K562 (cell line): ENCODE results near the gene MYO18A. TPM values are rescaled to one million over a fixed set of nuclear protein-coding genes. Genes with fewer than 3 reads are reported as not detected.

ENCODE experiments used
- ATAC-seq: fragments of 200-7000 bp; cut with Tn5 transposase; 3 replicates; pipeline ENCODE4 v1.9.1; 2020; ENCODE audit warnings: moderate library complexity
- BruUV-seq: library from RNA; stranded (reverse); fragments of 400-500 nt; replicated peaks from 2 replicates; lab custom pipeline; 2021; lab: Mats Ljungman, UMichigan
- CTCF ChIA-PET: fragments of 300-600 bp; formaldehyde crosslinking; extraction: SDS; loops from one replicate; lab custom pipeline; 2021; ENCODE audit warnings: low intra/inter-chr PET ratio; lab: Yijun Ruan, JAX
- POLR2A ChIA-PET: fragments of 300-600, 350-650 bp; sonication (Branson Sonifier 250); formaldehyde crosslinking; extraction: SDS; loops from one replicate; lab custom pipeline; 2021; ENCODE audit warnings: antibody characterized with exemption, inconsistent platforms; lab: Yijun Ruan, JAX
- DNase-seq, 4 experiments: peaks; one replicate each; pipeline versions ENCODE4 v3.0.0 to v3.0.0-alpha.2; 2011 to 2018; ENCODE audit warnings: low spot score in 3 of 4, mixed read lengths in 3 of 4; ENCODE audit errors: extremely low read depth in 1 of 4
- FAIRE-seq: peaks from 2 replicates; lab custom pipeline; 2011; peaks lifted over from hg19 to GRCh38; lab: Jason Lieb, UNC
- H2AFZ ChIP-seq: 2 replicates; pipeline ENCODE4 v1.6.0; 2011; ENCODE audit warnings: low read depth, low read length, control low read depth, inconsistent platforms
- H3K27ac ChIP-seq: fragments of 200-600 bp; 3 replicates; pipeline ENCODE4 v1.8.0; 2011; ENCODE audit warnings: low read depth, mild to moderate bottlenecking, control low read depth, inconsistent platforms, low read length, moderate library complexity, mixed read lengths; ENCODE audit errors: extremely low read depth
- H3K27me3 ChIP-seq, 2 experiments: fragments of 300-600 bp in 1 of 2; 2 replicates in 1 of 2; 3 replicates in 1 of 2; pipeline versions ENCODE4 v1.6.0 to v1.8.0; 2011; ENCODE audit warnings: inconsistent platforms in 2 of 2, low read length in 2 of 2, mild to moderate bottlenecking in 1 of 2, mixed read lengths in 1 of 2, moderate library complexity in 1 of 2; ENCODE audit not compliant: control insufficient read depth in 2 of 2, insufficient read depth in 2 of 2
- H3K36me3 ChIP-seq: fragments of 300-600 bp; 3 replicates; pipeline ENCODE4 v1.8.0; 2011; ENCODE audit warnings: mild to moderate bottlenecking, low read length, inconsistent platforms; ENCODE audit not compliant: control insufficient read depth, insufficient read depth
- H3K4me1 ChIP-seq, 2 experiments: fragments of 200-600 bp in 1 of 2; replicated peaks in 1 of 2; 2 replicates in 1 of 2; 3 replicates in 1 of 2; pipeline versions ENCODE4 v1.5.1 to v1.8.0; 2011; ENCODE audit warnings: inconsistent platforms in 2 of 2, low read length in 2 of 2, mild to moderate bottlenecking in 1 of 2, mixed read lengths in 1 of 2, moderate library complexity in 1 of 2; ENCODE audit not compliant: control insufficient read depth in 2 of 2, insufficient read depth in 2 of 2
- H3K4me2 ChIP-seq: 2 replicates; pipeline ENCODE4 v1.6.1; 2011; ENCODE audit warnings: low read length, control low read depth, inconsistent platforms, mixed read lengths; ENCODE audit not compliant: insufficient read depth
- H3K4me3 ChIP-seq: fragments of 200-600 bp; sonication (generic), shearing (Covaris generic); 2 replicates; pipeline ENCODE4 v1.5.1; 2016; ENCODE audit warnings: control low read depth, inconsistent platforms
- H3K79me2 ChIP-seq: fragments of 200-600 bp; 3 replicates; pipeline ENCODE4 v1.8.0; 2011; ENCODE audit warnings: low read length, inconsistent platforms; ENCODE audit not compliant: control insufficient read depth, insufficient read depth
- H3K9ac ChIP-seq, 2 experiments: 2 replicates each; pipeline versions ENCODE4 v1.6.0 to v1.6.1; 2011; ENCODE audit warnings: low read depth in 2 of 2, low read length in 2 of 2, control low read depth in 1 of 2, inconsistent platforms in 1 of 2, mild to moderate bottlenecking in 1 of 2, mixed read lengths in 1 of 2; ENCODE audit not compliant: insufficient read depth in 1 of 2
- H3K9me1 ChIP-seq: one replicate; pipeline ENCODE4 v1.6.0; 2011; ENCODE audit warnings: inconsistent platforms, mild to moderate bottlenecking, low read length, moderate library complexity; ENCODE audit not compliant: control insufficient read depth, insufficient read depth
- H3K9me3 ChIP-seq: replicated peaks from 2 replicates; pipeline ENCODE4 v1.5.1; 2011; ENCODE audit warnings: low read depth, low read length, inconsistent platforms; ENCODE audit not compliant: control insufficient read depth, insufficient read depth
- H4K20me1 ChIP-seq: replicated peaks from 2 replicates; pipeline ENCODE4 v1.6.1; 2011; ENCODE audit warnings: low read length, inconsistent platforms, mixed read lengths; ENCODE audit not compliant: control insufficient read depth, insufficient read depth
- CAMTA2 ChIP-seq: fragments of 250-450 bp; sonication (Bioruptor Pico); conservative IDR thresholded peaks from 2 replicates; pipeline ENCODE4 v1.5.1; 2022
- MED1 ChIP-seq: sonication (generic); formaldehyde crosslinking; IDR thresholded peaks from 2 replicates; pipeline ENCODE4 v1.8.1; 2023; ENCODE audit warnings: missing genetic modification reagents, borderline replicate concordance
- NR1H2 ChIP-seq: sonication (generic); formaldehyde crosslinking; IDR thresholded peaks from 2 replicates; pipeline ENCODE4 v1.4.0; 2020; ENCODE audit warnings: mild to moderate bottlenecking, missing genetic modification reagents
- NUFIP1 ChIP-seq: fragments of 450-650 bp; IDR thresholded peaks from 2 replicates; pipeline ENCODE4 v1.6.1; 2018; ENCODE audit not compliant: partially characterized antibody
- POLR3A ChIP-seq: IDR thresholded peaks from 2 replicates; pipeline ENCODE4 v1.6.1; 2011; ENCODE audit warnings: borderline replicate concordance, mild to moderate bottlenecking, moderate library complexity; ENCODE audit not compliant: insufficient read length, insufficient read depth; ENCODE audit errors: extremely low read depth
- PTTG1 ChIP-seq: fragments of 450-650 bp; IDR thresholded peaks from 2 replicates; pipeline ENCODE4 v1.6.1; 2016; ENCODE audit warnings: low read depth, mild to moderate bottlenecking, missing genetic modification characterization, missing compliant biosample characterization
- RBBP5 ChIP-seq: fragments of 200-600 bp; sonication (generic); IDR thresholded peaks from 2 replicates; pipeline ENCODE4 v1.6.1; 2012; ENCODE audit warnings: borderline replicate concordance, mild to moderate bottlenecking, low read length, control low read depth, inconsistent platforms; ENCODE audit not compliant: insufficient read depth, poor library complexity, severe bottlenecking
- WGBS: fragments of 100-300 bp; shearing (Covaris generic); methylation state at CpG from one replicate; pipeline ENCODE4 v1.1.6; 2016; ENCODE audit warnings: low coverage, mixed read lengths; ENCODE audit not compliant: insufficient coverage; ENCODE audit errors: missing lambda C conversion rate; 5-methylcytosine and 5-hydroxymethylcytosine counted together
- in situ Hi-C: fragments of 300-500 bp; cut with MboI; formaldehyde crosslinking; loops from 4 replicates; pipeline ENCODE4 v1.15.0; 2018; ENCODE audit warnings: inconsistent platforms, mixed read lengths
- intact Hi-C: fragments of 100-400 bp; cut with micrococcal nuclease; formaldehyde crosslinking; loops from 2 replicates; pipeline ENCODE4 v1.14.2; 2022
- polyA plus RNA-seq, 8 experiments: library from polyadenylated mRNA; depleted of rRNA in 4 of 8; stranded (reverse) in 5 of 8; unstranded in 3 of 8; fragments of >200 nt; fragmentation: Nextera tagmentation in 2 of 8; fragmentation: Illumina TruSeq in 1 of 8; extraction: Ambion mirVana in 2 of 8; extraction: Trizol in 1 of 8; gene quantifications; 2 replicates each; pipeline versions ENCODE4 v1.2.1 to v1.2.3, GENCODE V29; 2011 to 2014; ENCODE audit warnings: inconsistent platforms in 1 of 8, missing spikeins in 1 of 8
- total RNA-seq, 7 experiments: library from RNA; depleted of rRNA in 6 of 7; stranded (reverse); fragments of >200 nt in 6 of 7; fragmentation: Illumina TruSeq in 2 of 7; extraction: Trizol in 2 of 7; gene quantifications; 2 replicates each; pipeline versions ENCODE4 v1.2.1 to v1.2.3, GENCODE V29; 2011 to 2021; ENCODE audit warnings: low replicate concordance in 1 of 7
- TF ChIP-seq, protein P1 (sequence below): fragments of 250-450 bp; sonication (Bioruptor Pico); IDR thresholded peaks from 2 replicates; pipeline ENCODE4 v1.8.0; 2021; ENCODE audit warnings: mild to moderate bottlenecking, moderate library complexity
- TF ChIP-seq, protein P2 (sequence below): IDR thresholded peaks from 2 replicates; pipeline ENCODE4 v1.6.1; 2012; ENCODE audit warnings: low read depth, low read length, improper control_type of control experiment, borderline replicate concordance
- TF ChIP-seq, protein P3 (sequence below): fragments of 250-450 bp; sonication (Bioruptor Pico); IDR thresholded peaks from 2 replicates; pipeline ENCODE4 v1.8.0; 2021; ENCODE audit warnings: moderate library complexity, mild to moderate bottlenecking, inconsistent platforms
- TF ChIP-seq, protein P4 (sequence below): fragments of 250-450 bp; sonication (Bioruptor Pico); IDR thresholded peaks from 2 replicates; pipeline ENCODE4 v1.9.0; 2021; ENCODE audit warnings: mild to moderate bottlenecking, inconsistent platforms

The MYO18A gene
- total and polyA plus RNA-seq, 9 of the 15 experiments (the other 6 are each of a cell fraction or from before 2014, with no cell fraction given), result 2.5 to 65.4 (median 17.1) TPM

DNA sequence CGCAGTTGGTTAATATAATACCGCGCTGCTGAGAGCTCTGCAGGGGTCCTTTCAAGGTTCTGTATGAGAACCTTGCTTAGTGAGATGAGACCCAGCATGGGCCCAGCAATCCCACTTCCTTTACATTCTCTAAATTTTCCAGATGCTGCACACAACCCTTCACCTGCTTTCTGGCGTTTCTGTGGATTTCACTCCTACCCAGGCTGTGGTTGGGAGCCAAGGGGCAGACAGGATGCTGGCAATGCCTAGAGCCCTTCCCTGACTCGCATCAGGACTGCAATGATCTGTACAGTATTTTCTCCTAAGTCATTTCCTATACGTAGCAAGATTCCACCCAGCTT, 147.4 kb downstream of the MYO18A start (continued):
- TF ChIP-seq, protein P1, sequence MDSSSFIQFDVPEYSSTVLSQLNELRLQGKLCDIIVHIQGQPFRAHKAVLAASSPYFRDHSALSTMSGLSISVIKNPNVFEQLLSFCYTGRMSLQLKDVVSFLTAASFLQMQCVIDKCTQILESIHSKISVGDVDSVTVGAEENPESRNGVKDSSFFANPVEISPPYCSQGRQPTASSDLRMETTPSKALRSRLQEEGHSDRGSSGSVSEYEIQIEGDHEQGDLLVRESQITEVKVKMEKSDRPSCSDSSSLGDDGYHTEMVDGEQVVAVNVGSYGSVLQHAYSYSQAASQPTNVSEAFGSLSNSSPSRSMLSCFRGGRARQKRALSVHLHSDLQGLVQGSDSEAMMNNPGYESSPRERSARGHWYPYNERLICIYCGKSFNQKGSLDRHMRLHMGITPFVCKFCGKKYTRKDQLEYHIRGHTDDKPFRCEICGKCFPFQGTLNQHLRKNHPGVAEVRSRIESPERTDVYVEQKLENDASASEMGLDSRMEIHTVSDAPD (CRISPR knock-in tag), result no peak
- TF ChIP-seq RBBP5 (no peak), NUFIP1 (no peak), CAMTA2 (CRISPR knock-in tag) (no peak)
- TF ChIP-seq, protein P2, sequence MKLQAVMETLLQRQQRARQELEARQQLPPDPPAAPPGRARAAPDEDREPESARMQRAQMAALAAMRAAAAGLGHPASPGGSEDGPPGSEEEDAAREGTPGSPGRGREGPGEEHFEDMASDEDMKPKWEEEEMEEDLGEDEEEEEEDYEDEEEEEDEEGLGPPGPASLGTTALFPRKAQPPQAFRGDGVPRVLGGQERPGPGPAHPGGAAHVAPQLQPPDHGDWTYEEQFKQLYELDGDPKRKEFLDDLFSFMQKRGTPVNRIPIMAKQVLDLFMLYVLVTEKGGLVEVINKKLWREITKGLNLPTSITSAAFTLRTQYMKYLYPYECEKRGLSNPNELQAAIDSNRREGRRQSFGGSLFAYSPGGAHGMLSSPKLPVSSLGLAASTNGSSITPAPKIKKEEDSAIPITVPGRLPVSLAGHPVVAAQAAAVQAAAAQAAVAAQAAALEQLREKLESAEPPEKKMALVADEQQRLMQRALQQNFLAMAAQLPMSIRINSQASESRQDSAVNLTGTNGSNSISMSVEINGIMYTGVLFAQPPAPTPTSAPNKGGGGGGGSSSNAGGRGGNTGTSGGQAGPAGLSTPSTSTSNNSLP, result no peak

DNA sequence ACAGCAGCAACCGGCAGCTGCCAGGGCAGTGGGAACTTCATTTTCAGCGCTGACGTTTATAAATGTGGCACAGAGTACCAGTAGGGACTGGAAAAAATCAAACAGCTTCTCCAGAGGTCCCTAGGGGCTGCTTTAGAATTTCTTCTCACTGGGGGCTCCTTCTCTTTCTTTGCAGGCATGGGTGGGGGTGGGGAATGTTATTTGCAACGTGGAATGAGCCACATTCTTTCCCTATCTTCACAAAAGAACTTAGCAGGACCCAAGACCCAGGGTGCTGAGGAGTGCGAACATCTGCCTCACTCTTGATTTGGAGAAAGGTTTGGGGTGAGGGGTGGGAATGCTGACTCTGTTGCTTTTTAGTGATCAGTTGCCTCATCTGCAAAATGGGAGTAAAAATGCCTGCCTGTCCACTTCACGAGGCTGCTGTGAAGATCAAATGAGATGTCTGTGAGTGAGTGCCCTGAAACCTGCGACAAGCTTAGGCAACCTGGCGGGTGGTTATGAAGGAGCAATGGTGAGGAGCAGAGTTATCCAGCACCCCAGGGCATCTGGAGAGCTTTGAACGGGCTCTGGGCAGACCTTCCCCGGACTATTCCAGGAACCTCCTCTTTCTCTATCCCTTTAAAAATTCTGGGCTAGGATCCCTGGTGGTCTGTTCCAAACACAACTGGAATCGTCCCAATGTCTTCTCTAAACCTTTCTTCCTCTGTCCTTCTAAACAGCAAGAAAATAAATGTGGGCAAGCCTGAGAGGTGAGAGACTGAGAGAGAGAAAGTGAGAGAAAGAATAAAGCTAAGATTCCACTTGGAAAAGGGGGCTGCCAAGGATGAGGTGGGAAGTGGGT, 148.0 kb downstream of the MYO18A start:
- no peak for DNase-seq
- no peaks in the 10 kb centered on the region for H3K9me1 ChIP-seq
- H2AFZ ChIP-seq, result no peak overlapping the region
- no peak overlapping the region for H3K27ac ChIP-seq
- H3K9me3 ChIP-seq, result peaks cover 1% of the 10 kb centered on the region; the same call in 1 of the 2 replicates
- intact Hi-C loops (no loop called here), in situ Hi-C loops (no loop called here)
- H3K36me3 ChIP-seq, result no peaks in the 10 kb centered on the region
- no peaks in the 10 kb centered on the region for H3K79me2 ChIP-seq
- ATAC-seq, result no peak
- no peak overlapping the region for H3K9ac ChIP-seq
- BruUV-seq, result no TSS peak
- H3K4me2 ChIP-seq, result no peak overlapping the region
- WGBS, result 2% methylated on average over 11 of the region's 11 CpGs
- H3K4me1 ChIP-seq, result no peaks in the 10 kb centered on the region
- ChIA-PET POLR2A (interaction anchor here (1.1 kb wide), 1 partner anchor 13 kb away, joined by 4 read pairs; no protein-coding TSS in a partner anchor), CTCF (no interaction called here)
- FAIRE-seq, result no peak
- H3K27me3 ChIP-seq, result peaks cover 29 to 55% of the 10 kb centered on the region in 2 experiments
- no peak overlapping the region for H3K4me3 ChIP-seq
- peaks cover 3% of the 10 kb centered on the region; the same call in 1 of the 2 replicates for H4K20me1 ChIP-seq
- TF ChIP-seq POLR3A (no peak), PTTG1 (tag) (no peak), NR1H2 (CRISPR knock-in tag) (no peak), MED1 (CRISPR knock-in tag) (no peak)
- TF ChIP-seq, protein P3, sequence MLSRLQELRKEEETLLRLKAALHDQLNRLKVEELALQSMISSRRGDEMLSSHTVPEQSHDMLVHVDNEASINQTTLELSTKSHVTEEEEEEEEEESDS (CRISPR knock-in tag), result no peak
- TF ChIP-seq, protein P4, sequence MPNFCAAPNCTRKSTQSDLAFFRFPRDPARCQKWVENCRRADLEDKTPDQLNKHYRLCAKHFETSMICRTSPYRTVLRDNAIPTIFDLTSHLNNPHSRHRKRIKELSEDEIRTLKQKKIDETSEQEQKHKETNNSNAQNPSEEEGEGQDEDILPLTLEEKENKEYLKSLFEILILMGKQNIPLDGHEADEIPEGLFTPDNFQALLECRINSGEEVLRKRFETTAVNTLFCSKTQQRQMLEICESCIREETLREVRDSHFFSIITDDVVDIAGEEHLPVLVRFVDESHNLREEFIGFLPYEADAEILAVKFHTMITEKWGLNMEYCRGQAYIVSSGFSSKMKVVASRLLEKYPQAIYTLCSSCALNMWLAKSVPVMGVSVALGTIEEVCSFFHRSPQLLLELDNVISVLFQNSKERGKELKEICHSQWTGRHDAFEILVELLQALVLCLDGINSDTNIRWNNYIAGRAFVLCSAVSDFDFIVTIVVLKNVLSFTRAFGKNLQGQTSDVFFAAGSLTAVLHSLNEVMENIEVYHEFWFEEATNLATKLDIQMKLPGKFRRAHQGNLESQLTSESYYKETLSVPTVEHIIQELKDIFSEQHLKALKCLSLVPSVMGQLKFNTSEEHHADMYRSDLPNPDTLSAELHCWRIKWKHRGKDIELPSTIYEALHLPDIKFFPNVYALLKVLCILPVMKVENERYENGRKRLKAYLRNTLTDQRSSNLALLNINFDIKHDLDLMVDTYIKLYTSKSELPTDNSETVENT (CRISPR knock-in tag), result no peak
